ENCODE data around the gene ADAM10. TPM values are rescaled to one million over a fixed set of nuclear protein-coding genes. Genes with fewer than 3 reads are reported as not detected.

The ADAM10 gene
- polyA plus RNA-seq, 1 donor (not counting 4 experiments of a cell fraction or from before 2014, with no cell fraction given), result 198 TPM

DNA sequence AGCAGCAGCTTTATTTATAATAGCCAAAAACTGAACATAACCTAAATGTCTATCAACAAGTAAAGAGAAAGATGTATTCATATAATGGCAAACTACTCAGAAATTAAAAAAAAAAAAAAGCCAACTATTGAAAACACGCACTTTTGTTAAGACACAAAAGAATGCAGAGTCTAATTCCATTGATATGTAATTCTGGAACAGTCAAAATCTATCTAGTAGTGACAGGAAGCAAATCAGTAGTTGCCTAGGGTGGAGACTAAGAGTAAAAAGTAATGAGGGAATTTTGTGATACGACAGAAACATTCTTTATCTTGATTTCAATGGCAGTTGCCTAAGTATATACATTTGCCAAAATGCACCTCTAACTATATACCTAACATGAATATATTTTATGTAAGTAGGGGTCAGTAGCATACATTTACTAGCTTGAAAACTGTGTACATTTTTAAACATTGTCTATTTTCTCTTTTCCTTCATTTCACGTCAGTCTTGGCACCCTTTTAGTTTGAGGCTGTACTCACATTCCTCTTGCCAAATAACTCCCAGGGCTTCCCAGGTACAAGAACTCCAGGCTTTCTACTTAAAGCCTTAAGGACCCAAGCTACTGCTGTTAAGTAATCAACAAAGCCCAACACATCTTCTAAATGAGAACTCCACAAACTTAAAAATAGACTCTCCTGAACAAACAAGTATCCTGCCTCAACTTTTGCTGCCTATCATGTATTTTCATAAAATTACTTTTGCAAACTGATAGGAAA, 54.7 kb downstream of the ADAM10 start:
- H3K9me3 ChIP-seq (ENCODE audit: control insufficient read depth, low read depth, low read length), result no peaks in the 10 kb centered on the region
- H3K4me2 ChIP-seq (ENCODE audit: control insufficient read depth, extremely low read depth, insufficient read depth, low read depth, low read length), result no peak overlapping the region
- no peaks in the 10 kb centered on the region for H3K9me1 ChIP-seq (ENCODE audit: control insufficient read depth, extremely low read depth, insufficient read depth, low read length)
- H3K4me3 ChIP-seq (ENCODE audit: control insufficient read depth in 2 of 3, extremely low read depth in 1 of 3, insufficient read depth in 2 of 3, low read depth in 1 of 3, low read length in 3 of 3), result no peak overlapping the region
- peaks cover 2 to 6% of the 10 kb centered on the region in 2 experiments for H3K36me3 ChIP-seq (ENCODE audit: control insufficient read depth in 2 of 2, extremely low read depth in 1 of 2, insufficient read depth in 2 of 2, low read length in 2 of 2)
- dilution Hi-C loops (cut with MboI; ENCODE audit: extremely low pct_ligation_motif_present, low sequenced_read_pairs), result no loop called here
- H3K79me2 ChIP-seq (ENCODE audit: control insufficient read depth, insufficient read depth, low read length), result peaks cover 95% of the 10 kb centered on the region
- H3K9ac ChIP-seq (ENCODE audit: control insufficient read depth, extremely low read depth, insufficient read depth, low read length), result no peak overlapping the region
- H3K27me3 ChIP-seq (ENCODE audit: control insufficient read depth, extremely low read depth, insufficient read depth, low read length), result no peaks in the 10 kb centered on the region
- peaks cover 10% of the 10 kb centered on the region for H4K20me1 ChIP-seq (ENCODE audit: control insufficient read depth, extremely low read depth, insufficient read depth, low read length)
- no peak overlapping the region for H2AFZ ChIP-seq (ENCODE audit: control insufficient read depth, low read length)
- peaks cover 6% of the 10 kb centered on the region for H3K4me1 ChIP-seq (ENCODE audit: control insufficient read depth, extremely low read depth, insufficient read depth, low read length)
- DNase-seq (ENCODE audit: low read depth, low spot score), result no peak
- no peak for TF ChIP-seq EZH2 (IDR thresholded peaks at IDR 0.05; ENCODE audit: low read length)
- TF ChIP-seq, protein P1, sequence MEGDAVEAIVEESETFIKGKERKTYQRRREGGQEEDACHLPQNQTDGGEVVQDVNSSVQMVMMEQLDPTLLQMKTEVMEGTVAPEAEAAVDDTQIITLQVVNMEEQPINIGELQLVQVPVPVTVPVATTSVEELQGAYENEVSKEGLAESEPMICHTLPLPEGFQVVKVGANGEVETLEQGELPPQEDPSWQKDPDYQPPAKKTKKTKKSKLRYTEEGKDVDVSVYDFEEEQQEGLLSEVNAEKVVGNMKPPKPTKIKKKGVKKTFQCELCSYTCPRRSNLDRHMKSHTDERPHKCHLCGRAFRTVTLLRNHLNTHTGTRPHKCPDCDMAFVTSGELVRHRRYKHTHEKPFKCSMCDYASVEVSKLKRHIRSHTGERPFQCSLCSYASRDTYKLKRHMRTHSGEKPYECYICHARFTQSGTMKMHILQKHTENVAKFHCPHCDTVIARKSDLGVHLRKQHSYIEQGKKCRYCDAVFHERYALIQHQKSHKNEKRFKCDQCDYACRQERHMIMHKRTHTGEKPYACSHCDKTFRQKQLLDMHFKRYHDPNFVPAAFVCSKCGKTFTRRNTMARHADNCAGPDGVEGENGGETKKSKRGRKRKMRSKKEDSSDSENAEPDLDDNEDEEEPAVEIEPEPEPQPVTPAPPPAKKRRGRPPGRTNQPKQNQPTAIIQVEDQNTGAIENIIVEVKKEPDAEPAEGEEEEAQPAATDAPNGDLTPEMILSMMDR (optimal IDR thresholded peaks at IDR 0.05 in 1 of 3, IDR thresholded peaks at IDR 0.05 in 1 of 3, conservative IDR thresholded peaks at IDR 0.05 in 1 of 3; ENCODE audit: extremely low read depth in 1 of 3, insufficient read depth in 2 of 3, low read length in 3 of 3), result no peak
- no peak overlapping the region for H3K27ac ChIP-seq (ENCODE audit: control insufficient read depth, insufficient read depth, low read length)
- no peak for FAIRE-seq

DNA sequence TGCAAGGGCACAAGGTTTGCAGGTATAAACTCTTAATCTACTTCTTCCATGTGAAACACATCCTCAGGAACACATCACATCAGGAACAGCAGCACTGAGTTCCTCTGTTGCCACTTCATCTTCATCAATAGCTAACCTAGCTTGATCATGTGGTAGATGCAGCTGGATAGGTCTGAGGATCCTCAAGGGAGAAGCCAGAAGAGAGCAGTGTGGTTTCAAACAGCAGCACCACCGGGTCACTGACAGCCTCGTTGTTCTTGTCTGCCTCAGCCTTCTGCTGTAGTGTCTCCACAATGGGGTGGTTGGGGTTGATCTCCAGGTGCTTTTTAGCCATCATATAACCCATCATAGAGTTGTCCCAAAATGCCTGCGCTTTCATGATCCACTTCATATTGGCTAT, 58.8 kb downstream of the ADAM10 start:
- H3K9me1 ChIP-seq (ENCODE audit: control insufficient read depth, extremely low read depth, insufficient read depth, low read length), result no peaks in the 10 kb centered on the region
- no peak overlapping the region for H3K9ac ChIP-seq (ENCODE audit: control insufficient read depth, extremely low read depth, insufficient read depth, low read length)
- no peaks in the 10 kb centered on the region for H3K27me3 ChIP-seq (ENCODE audit: control insufficient read depth, extremely low read depth, insufficient read depth, low read length)
- H4K20me1 ChIP-seq (ENCODE audit: control insufficient read depth, extremely low read depth, insufficient read depth, low read length), result no peaks in the 10 kb centered on the region
- H3K36me3 ChIP-seq (ENCODE audit: control insufficient read depth in 2 of 2, extremely low read depth in 1 of 2, insufficient read depth in 2 of 2, low read length in 2 of 2), result peaks cover 0 to 2% of the 10 kb centered on the region in 2 experiments
- DNase-seq (ENCODE audit: low read depth, low spot score) (no peak), FAIRE-seq (no peak)
- no peak overlapping the region for H2AFZ ChIP-seq (ENCODE audit: control insufficient read depth, low read length)
- H3K4me3 ChIP-seq (ENCODE audit: control insufficient read depth in 2 of 3, extremely low read depth in 1 of 3, insufficient read depth in 2 of 3, low read depth in 1 of 3, low read length in 3 of 3), result no peak overlapping the region
- peaks cover 6% of the 10 kb centered on the region for H3K4me1 ChIP-seq (ENCODE audit: control insufficient read depth, extremely low read depth, insufficient read depth, low read length)
- dilution Hi-C loops (cut with MboI; ENCODE audit: extremely low pct_ligation_motif_present, low sequenced_read_pairs), result no loop called here
- H3K79me2 ChIP-seq (ENCODE audit: control insufficient read depth, insufficient read depth, low read length), result peaks cover 87% of the 10 kb centered on the region
- no peak overlapping the region for H3K4me2 ChIP-seq (ENCODE audit: control insufficient read depth, extremely low read depth, insufficient read depth, low read depth, low read length)
- H3K9me3 ChIP-seq (ENCODE audit: control insufficient read depth, low read depth, low read length), result no peaks in the 10 kb centered on the region
- H3K27ac ChIP-seq (ENCODE audit: control insufficient read depth, insufficient read depth, low read length), result no peak overlapping the region
- TF ChIP-seq, protein P1 (optimal IDR thresholded peaks at IDR 0.05 in 1 of 3, IDR thresholded peaks at IDR 0.05 in 1 of 3, conservative IDR thresholded peaks at IDR 0.05 in 1 of 3; ENCODE audit: extremely low read depth in 1 of 3, insufficient read depth in 2 of 3, low read length in 3 of 3), result no peak
- no peak for TF ChIP-seq EZH2 (IDR thresholded peaks at IDR 0.05; ENCODE audit: low read length)
